HL-60 (cell line): ENCODE measurements around the gene SHISA6.

ENCODE experiments used
- DNase-seq, 2 experiments: peaks; one replicate each; pipeline ENCODE4 v3.0.0-alpha.2; 2010 to 2020; ENCODE audit warnings: low read depth in 1 of 2, low spot score in 1 of 2
- H3K27ac ChIP-seq: fragments of 250-450 bp; sonication (Bioruptor Pico); replicated peaks from 2 replicates; pipeline ENCODE4 v1.5.1; 2020; ENCODE audit warnings: mild to moderate bottlenecking, moderate library complexity
- H3K27me3 ChIP-seq: fragments of 250-450 bp; sonication (Bioruptor Pico); 2 replicates; pipeline ENCODE4 v1.5.1; 2021; ENCODE audit warnings: mild to moderate bottlenecking, moderate library complexity; ENCODE audit not compliant: insufficient read depth, poor library complexity, severe bottlenecking
- H3K4me3 ChIP-seq: replicated peaks from 2 replicates; pipeline ENCODE4 v1.5.1; 2011; ENCODE audit warnings: mild to moderate bottlenecking, control low read depth, low read length; ENCODE audit not compliant: insufficient read depth
- CTCF ChIP-seq: IDR thresholded peaks from one replicate; pipeline ENCODE4 v1.5.1; 2011; ENCODE audit warnings: low read length, control low read depth, inconsistent platforms; ENCODE audit not compliant: insufficient read depth
- GABPA ChIP-seq: IDR thresholded peaks from 2 replicates; pipeline ENCODE4 v1.6.1; 2012; ENCODE audit warnings: low read depth
- POLR2AphosphoS5 ChIP-seq: IDR thresholded peaks from 2 replicates; pipeline ENCODE4 v1.6.1; 2012; ENCODE audit warnings: low read depth
- REST ChIP-seq: IDR thresholded peaks from 2 replicates; pipeline ENCODE4 v1.6.1; 2012; ENCODE audit warnings: low read depth; ENCODE audit not compliant: insufficient replicate concordance
- SPI1 ChIP-seq: IDR thresholded peaks from 2 replicates; pipeline ENCODE4 v1.6.1; 2012; ENCODE audit warnings: low read depth, mild to moderate bottlenecking, borderline replicate concordance

Gene SHISA6

GRCh38 chr17:11391134-11391533 is 150.1 kb downstream of the SHISA6 start:
- TF ChIP-seq SPI1 (no peak), CTCF (no peak), POLR2AphosphoS5 (no peak), REST (no peak), GABPA (no peak)
- H3K27me3 ChIP-seq, result no peaks in the 10 kb centered on the region
- no peak for DNase-seq
- no peak overlapping the region for H3K27ac ChIP-seq
- H3K4me3 ChIP-seq, result no peak overlapping the region

GRCh38 chr17:11404431-11405276 is 163.6 kb downstream of the SHISA6 start:
- no peak for TF ChIP-seq POLR2AphosphoS5
- TF ChIP-seq CTCF, result no peak
- TF ChIP-seq SPI1, result no peak
- TF ChIP-seq GABPA, result no peak
- TF ChIP-seq REST, result no peak
- H3K27ac ChIP-seq, result no peak overlapping the region
- no peak overlapping the region for H3K4me3 ChIP-seq
- no peak for DNase-seq
- no peaks in the 10 kb centered on the region for H3K27me3 ChIP-seq

- H3K4me3 ChIP-seq, result no peak overlapping the region
- no peaks in the 10 kb centered on the region for H3K27me3 ChIP-seq
- H3K27ac ChIP-seq, result no peak overlapping the region
- TF ChIP-seq CTCF, result no peak
- no peak for TF ChIP-seq POLR2AphosphoS5
- no peak for TF ChIP-seq SPI1
- TF ChIP-seq REST, result no peak
- TF ChIP-seq GABPA, result no peak
- DNase-seq, result no peak
These were observed 165.7 kb downstream of the SHISA6 start for GRCh38 chr17:11406716-11407115.
